Measurements from ENCODE around the gene RNF217. TPM values are rescaled to one million over a fixed set of nuclear protein-coding genes. Genes with fewer than 3 reads are reported as not detected.

The RNF217 gene
- total and polyA plus RNA-seq, 2 of the 13 experiments (the other 11 are each of a cell fraction or from before 2014, with no cell fraction given): 2.2 to 2.4 TPM

DNA sequence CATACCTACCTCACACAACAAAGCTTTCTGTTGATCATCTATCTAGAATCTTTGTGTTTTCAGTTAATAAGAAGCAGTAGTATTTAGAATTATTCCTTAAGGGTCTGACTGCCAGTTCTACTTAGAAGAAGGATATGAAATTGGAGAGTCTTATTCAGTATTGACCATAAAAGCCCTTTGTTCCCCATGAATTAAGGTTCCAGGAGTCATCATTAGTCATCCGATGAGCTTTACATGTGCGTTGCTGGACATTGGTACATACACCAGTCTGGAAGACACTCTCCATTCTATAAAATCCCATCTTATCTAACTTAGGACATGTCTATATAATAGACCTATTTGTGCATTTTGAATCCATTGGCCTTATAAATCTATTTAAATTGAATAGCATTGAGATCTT lies 34.4 kb upstream of the RNF217 start (continued):
- TF ChIP-seq, protein P1, sequence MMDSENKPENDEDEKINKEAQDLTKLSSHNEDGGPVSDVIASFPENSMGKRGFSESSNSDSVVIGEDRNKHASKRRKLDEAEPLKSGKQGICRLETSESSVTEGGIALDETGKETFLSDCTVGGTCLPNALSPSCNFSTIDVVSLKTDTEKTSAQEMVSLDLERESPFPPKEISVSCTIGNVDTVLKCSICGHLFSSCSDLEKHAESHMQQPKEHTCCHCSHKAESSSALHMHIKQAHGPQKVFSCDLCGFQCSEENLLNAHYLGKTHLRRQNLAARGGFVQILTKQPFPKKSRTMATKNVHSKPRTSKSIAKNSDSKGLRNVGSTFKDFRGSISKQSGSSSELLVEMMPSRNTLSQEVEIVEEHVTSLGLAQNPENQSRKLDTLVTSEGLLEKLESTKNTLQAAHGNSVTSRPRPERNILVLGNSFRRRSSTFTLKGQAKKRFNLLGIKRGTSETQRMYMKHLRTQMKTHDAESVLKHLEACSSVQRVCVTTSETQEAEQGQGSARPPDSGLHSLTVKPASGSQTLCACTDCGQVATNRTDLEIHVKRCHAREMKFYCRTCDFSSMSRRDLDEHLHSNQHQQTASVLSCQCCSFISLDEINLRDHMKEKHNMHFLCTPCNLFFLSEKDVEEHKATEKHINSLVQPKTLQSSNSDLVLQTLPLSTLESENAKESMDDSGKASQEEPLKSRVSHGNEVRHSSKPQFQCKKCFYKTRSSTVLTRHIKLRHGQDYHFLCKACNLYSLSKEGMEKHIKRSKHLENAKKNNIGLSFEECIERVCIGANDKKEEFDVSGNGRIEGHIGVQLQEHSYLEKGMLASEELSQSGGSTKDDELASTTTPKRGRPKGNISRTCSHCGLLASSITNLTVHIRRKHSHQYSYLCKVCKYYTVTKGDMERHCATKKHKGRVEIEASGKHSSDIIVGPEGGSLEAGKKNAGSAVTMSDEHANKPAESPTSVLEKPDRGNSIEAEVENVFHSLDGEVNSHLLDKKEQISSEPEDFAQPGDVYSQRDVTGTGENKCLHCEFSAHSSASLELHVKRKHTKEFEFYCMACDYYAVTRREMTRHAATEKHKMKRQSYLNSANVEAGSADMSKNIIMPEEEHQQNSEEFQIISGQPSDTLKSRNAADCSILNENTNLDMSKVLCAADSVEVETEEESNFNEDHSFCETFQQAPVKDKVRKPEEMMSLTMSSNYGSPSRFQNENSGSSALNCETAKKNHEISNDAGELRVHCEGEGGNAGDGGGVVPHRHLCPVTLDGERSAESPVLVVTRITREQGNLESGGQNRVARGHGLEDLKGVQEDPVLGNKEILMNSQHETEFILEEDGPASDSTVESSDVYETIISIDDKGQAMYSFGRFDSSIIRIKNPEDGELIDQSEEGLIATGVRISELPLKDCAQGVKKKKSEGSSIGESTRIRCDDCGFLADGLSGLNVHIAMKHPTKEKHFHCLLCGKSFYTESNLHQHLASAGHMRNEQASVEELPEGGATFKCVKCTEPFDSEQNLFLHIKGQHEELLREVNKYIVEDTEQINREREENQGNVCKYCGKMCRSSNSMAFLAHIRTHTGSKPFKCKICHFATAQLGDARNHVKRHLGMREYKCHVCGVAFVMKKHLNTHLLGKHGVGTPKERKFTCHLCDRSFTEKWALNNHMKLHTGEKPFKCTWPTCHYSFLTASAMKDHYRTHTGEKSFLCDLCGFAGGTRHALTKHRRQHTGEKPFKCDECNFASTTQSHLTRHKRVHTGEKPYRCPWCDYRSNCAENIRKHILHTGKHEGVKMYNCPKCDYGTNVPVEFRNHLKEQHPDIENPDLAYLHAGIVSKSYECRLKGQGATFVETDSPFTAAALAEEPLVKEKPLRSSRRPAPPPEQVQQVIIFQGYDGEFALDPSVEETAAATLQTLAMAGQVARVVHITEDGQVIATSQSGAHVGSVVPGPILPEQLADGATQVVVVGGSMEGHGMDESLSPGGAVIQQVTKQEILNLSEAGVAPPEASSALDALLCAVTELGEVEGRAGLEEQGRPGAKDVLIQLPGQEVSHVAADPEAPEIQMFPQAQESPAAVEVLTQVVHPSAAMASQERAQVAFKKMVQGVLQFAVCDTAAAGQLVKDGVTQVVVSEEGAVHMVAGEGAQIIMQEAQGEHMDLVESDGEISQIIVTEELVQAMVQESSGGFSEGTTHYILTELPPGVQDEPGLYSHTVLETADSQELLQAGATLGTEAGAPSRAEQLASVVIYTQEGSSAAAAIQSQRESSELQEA (CRISPR knock-in tag; IDR thresholded peaks at IDR 0.05; ENCODE audit: not compliant biosample characterization): no peak

GRCh38 chr6:124928851-124929250 lies 33.4 kb upstream of the RNF217 start:
- no peak overlapping the region for H3K9ac ChIP-seq (ENCODE audit: insufficient read depth, low read depth, low read length)
- 3% methylated on average over 4 of the region's 4 CpGs for WGBS (ENCODE audit: low lambda C conversion rate)
- intact Hi-C loops (cut with micrococcal nuclease; ENCODE audit: unreplicated experiment): no loop called here
- CTCF ChIA-PET (ENCODE audit: low intra/inter-chr PET ratio, low total read pairs): no interaction called here
- in situ Hi-C loops (cut with HindIII; ENCODE audit: extremely low pct_ligation_motif_present, low pct_unique_long_range_greater_than_20kb): no loop called here
- ATAC-seq: no peak
- TF ChIP-seq NAIF1 (CRISPR knock-in tag; IDR thresholded peaks at IDR 0.05; ENCODE audit: borderline replicate concordance) (no peak), TGIF2 (CRISPR knock-in tag; IDR thresholded peaks at IDR 0.05) (no peak), ETS1 (CRISPR knock-in tag; IDR thresholded peaks at IDR 0.05) (no peak)
- H3K4me1 ChIP-seq (ENCODE audit: insufficient read depth, low read length): no peaks in the 10 kb centered on the region
- no peaks in the 10 kb centered on the region for H3K27me3 ChIP-seq (ENCODE audit: control insufficient read depth in 1 of 2, insufficient read depth in 2 of 2, low read length in 2 of 2)
- no peak overlapping the region for H3K27ac ChIP-seq (ENCODE audit: extremely low read length, insufficient read depth, low read length)
- FAIRE-seq: no peak
- H4K20me1 ChIP-seq (ENCODE audit: insufficient read depth, low read length): no peaks in the 10 kb centered on the region
- POLR2A ChIA-PET: no interaction called here
- no peak overlapping the region for H3K4me2 ChIP-seq (ENCODE audit: low read depth, low read length)
- H3K36me3 ChIP-seq (replicated peaks in 1 of 2; ENCODE audit: control insufficient read depth in 1 of 2, insufficient read depth in 2 of 2, low read length in 2 of 2): no peaks in the 10 kb centered on the region
- H3K4me3 ChIP-seq (replicated peaks in 1 of 3; ENCODE audit: insufficient read depth in 1 of 3, low read depth in 2 of 3, low read length in 3 of 3): no peak overlapping the region
- H3K79me2 ChIP-seq (ENCODE audit: insufficient read depth, low read length): no peaks in the 10 kb centered on the region
- DNase-seq (ENCODE audit: low spot score): no peak
- H3K9me3 ChIP-seq (ENCODE audit: low read length): no peaks in the 10 kb centered on the region
- no peak overlapping the region for H2AFZ ChIP-seq (ENCODE audit: low read length)
- BruUV-seq (replicated peaks): no TSS peak

Measured in HepG2 (cell line).